AG09309 (cell line): ENCODE data around the gene ASXL1.

Experiments
- DNase-seq: peaks from one replicate; pipeline ENCODE4 v3.0.0-alpha.2; 2010; ENCODE audit warnings: low read depth
- H3K4me3 ChIP-seq: 2 replicates; pipeline ENCODE4 v1.5.1; 2011; ENCODE audit warnings: mild to moderate bottlenecking, low read depth, low read length, moderate library complexity; ENCODE audit not compliant: control insufficient read depth
- TF ChIP-seq, protein P1 (sequence below): IDR thresholded peaks from 2 replicates; pipeline ENCODE4 v1.5.1; 2011; ENCODE audit warnings: mild to moderate bottlenecking, low read depth, low read length, inconsistent platforms; ENCODE audit not compliant: insufficient read depth, control insufficient read depth; ENCODE audit errors: missing control alignments

Gene ASXL1

DNA sequence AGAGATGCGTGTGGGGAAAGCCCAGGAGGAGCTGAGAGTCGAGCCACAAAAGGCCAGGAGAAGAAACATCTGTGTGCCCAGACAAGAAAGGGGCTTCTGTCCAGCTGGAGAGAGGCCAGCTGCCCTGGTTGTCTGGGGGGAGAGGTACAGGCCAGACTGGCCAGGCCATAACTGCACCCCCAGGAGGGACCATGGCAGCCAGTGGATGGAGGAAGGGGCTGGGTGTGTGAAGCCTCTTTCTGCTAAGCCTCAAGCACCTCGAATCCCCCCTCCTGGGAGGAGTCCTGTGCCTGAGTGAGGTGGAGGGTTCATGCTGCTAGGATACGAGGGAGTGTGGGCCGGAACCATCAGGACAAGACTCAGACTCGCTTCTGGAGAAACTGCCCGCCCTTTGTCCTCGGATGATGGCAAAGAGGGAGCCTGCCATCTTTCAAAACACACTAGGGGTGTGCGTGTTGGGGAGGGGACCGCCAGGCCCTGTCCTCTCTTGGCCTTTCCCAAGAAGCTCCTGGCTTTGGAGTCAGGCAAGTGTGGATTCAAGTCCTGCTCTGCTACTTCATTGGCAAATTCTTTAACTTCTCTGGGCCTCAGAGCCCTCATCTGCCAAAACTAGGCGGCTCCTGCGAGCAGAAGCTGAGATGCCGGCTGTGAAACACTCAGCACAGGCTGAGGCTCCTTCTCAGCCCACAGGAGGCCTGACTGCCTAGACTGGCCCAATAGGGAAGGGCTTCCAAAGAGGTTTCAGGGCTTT, 90.3 kb downstream of the ASXL1 start:
- TF ChIP-seq, protein P1, sequence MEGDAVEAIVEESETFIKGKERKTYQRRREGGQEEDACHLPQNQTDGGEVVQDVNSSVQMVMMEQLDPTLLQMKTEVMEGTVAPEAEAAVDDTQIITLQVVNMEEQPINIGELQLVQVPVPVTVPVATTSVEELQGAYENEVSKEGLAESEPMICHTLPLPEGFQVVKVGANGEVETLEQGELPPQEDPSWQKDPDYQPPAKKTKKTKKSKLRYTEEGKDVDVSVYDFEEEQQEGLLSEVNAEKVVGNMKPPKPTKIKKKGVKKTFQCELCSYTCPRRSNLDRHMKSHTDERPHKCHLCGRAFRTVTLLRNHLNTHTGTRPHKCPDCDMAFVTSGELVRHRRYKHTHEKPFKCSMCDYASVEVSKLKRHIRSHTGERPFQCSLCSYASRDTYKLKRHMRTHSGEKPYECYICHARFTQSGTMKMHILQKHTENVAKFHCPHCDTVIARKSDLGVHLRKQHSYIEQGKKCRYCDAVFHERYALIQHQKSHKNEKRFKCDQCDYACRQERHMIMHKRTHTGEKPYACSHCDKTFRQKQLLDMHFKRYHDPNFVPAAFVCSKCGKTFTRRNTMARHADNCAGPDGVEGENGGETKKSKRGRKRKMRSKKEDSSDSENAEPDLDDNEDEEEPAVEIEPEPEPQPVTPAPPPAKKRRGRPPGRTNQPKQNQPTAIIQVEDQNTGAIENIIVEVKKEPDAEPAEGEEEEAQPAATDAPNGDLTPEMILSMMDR = no peak
- H3K4me3 ChIP-seq = no peak overlapping the region
- no peak for DNase-seq

DNA sequence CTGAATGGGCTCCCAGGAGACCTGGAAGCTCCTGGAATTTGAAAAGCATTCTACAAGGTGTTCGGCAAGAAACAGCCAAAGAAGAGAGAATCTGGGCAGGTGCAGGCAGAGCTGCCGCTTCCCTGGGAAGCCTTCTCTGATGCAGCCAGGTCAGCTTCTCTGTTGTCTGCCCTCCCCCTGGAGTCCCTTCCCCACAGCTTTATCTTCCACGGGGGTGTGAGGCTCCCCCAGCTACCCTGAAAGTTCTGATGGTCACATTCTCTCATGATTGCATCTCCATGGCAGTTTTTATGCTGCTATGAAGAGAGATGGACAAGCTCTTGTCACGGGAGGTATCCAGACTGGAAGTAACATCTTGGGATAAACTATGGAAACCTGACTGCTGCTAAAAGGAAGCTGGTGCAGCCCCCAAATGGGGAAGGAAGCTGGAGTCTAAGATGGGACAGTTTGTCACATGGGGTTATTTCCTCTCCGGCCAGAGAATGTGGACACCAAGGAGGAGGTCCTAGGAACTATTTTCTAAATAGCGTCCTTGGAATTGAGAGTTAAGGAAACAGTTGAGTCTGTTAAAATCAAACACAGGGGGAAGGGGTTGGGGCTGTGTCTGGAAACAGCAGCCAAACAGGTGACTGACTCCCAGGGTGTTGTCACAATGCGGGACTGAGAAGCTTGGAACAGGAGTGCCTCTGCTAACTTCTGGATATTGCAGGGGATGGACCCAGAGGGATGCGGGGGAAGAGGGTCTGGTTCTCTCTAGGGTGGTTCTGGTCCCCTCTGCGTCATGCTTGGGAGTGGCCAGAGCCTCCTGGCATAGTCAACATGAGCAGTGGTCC, 91.1 kb downstream of the ASXL1 start:
- no peak for DNase-seq
- TF ChIP-seq, protein P1 = no peak

DNA sequence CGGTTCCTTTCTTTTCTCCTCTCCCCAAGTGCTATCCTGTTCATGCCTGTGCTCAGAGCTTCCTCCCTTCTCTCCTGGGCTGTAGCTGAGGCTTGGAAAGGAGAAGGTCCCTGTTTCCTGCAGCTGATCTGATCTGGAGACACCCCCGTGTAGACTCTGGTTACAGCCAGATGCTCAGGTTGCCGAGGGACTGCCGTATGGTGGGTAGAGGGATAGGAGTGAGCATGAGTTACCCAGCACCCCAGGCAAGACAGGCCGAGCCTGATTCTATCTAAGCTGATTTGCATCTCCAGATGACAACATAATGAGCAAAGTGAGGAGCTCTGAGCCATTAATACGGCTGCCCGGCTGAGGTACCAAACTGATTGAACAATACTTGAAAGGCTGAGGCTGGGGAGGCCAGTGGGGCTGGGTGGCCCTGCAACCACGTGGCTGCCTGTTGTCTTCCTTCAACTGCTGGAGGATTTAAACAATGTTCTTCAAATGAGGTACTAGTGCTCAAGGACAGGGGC, 91.8 kb downstream of the ASXL1 start:
- TF ChIP-seq, protein P1 = no peak
- no peak overlapping the region for H3K4me3 ChIP-seq
- DNase-seq = no peak

More for the DNA sequence above, 91.1 kb downstream of the ASXL1 start:
- H3K4me3 ChIP-seq = no peak overlapping the region

DNA sequence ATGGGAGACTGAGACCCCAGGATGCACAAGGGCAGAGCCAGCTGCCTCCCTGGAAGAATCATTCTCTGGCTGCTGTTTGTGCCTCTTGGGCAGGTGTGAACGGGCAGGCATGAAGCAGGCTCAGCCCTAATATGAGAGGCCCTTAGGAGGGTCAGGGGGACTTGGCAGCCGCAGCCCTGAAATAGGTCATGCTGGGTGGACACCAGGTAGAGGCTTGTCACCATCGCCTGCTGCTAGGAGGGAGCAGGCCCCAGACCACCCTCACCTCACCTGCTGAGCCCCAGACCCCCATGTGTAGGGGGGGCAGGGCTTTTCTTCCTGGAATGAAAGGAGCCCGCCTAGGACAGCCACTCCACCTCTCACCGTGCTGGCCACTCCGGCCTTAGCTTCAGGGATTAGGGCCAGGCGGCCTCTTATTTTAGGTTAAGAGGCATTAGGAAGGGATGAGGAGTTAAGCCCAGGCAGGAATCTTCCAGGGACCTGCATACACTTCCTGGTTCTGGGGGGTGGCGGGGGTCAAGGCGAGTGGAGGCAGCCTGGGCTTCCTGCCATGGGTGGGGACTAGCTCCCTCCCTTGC, 92.4 kb downstream of the ASXL1 start:
- no peak for DNase-seq
- TF ChIP-seq, protein P1 = no peak
- no peak overlapping the region for H3K4me3 ChIP-seq

DNA sequence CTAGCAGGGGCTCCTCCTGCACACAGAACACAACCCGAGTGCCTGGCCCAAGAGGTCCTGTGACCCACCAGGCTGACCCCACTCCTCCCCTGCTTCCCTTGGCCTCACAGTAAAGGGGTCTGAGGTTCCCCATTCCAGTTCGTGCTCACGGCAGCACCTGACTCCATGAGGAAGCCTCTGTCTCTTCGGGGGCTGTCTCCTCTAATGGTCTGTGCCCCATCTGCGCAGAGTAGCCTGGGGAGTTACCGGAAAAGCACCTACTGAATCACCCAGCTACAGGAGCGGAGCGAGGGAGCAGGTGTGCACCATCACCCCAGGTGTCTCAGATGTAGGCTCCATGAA, 93.2 kb downstream of the ASXL1 start:
- H3K4me3 ChIP-seq = no peak overlapping the region
- TF ChIP-seq, protein P1 = no peak
- DNase-seq = no peak

DNA sequence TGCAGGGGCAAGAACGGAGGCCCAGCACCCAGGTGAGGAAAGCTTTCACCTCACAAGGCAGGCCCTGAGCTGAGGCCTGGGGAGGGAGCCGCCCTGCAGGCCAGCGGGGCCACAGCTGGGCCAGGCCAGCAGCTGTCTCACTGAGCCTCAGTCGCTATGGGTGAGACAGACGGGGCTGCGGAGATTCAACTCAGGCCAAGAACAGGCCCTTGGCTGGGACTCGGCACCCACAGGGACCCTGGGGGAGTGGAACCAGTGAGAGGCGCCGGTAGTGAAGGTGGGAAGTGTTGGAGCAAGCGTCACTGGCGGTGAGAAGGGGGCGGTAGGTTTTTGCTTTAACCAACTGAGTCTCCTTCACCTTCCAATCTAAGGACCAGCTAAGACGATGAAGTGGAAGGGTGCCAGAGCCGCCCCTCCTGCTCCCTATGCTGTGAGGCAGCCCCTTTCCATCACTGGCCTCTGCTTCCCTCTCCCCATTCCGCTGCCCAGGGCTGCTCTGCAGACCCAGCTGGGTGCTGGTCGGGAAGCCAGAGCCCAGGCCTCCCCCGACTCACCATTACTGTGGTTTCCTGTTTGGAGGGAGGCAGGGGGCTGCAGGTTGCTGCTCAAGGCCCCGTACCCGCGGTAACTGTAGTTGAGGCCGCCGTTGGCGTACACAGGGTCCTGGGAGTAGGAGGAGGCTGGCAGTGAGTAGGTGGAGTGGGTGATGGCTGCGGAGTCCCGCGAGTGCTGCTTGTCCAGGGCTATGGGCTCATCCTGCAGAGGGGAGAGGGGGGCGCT, 93.7 kb downstream of the ASXL1 start:
- H3K4me3 ChIP-seq = no peak overlapping the region
- no peak for DNase-seq
- TF ChIP-seq, protein P1 = no peak
